ACHN (cell line): Measurements from ENCODE around the gene RNPS1.
"Not testable (repeated sequence)": the region's sequence is repeated elsewhere in the genome, so short reads cannot be mapped to it uniquely, and the experiment has no call there.

Source experiments
- DNase-seq: peaks from one replicate; pipeline ENCODE4 v3.0.0-alpha.2; 2015
- in situ Hi-C: cut with HindIII; loops from 2 replicates; pipeline ENCODE4 v1.10.0; 2017; ENCODE audit warnings: low sequenced_read_pairs, low pct_ligation_motif_present, low pct_unique_long_range_greater_than_20kb

Gene RNPS1

GRCh38 chr16:2270070-2270462 lies 2.1 kb upstream of the RNPS1 start:
- in situ Hi-C loops: no loop called here
- DNase-seq: no peak

- DNase-seq, in situ Hi-C loops: not testable (repeated sequence)
Observed at GRCh38 chr16:2267505-2267912, 417 bp downstream of the RNPS1 start.

GRCh38 chr16:2266887-2267286 lies 1.0 kb downstream of the RNPS1 start:
- in situ Hi-C loops: not testable (repeated sequence)
- peak; percentile 37 for DNase-seq

- in situ Hi-C loops, DNase-seq: not testable (repeated sequence)
Observed at GRCh38 chr16:2263026-2263425, 4.9 kb downstream of the RNPS1 start.

GRCh38 chr16:2260250-2260649 lies 7.7 kb downstream of the RNPS1 start:
- DNase-seq: no peak
- in situ Hi-C loops: no loop called here

- in situ Hi-C loops, DNase-seq: not testable (repeated sequence)
Observed at GRCh38 chr16:2258530-2258929, 9.4 kb downstream of the RNPS1 start.

- in situ Hi-C loops: no loop called here
- DNase-seq: no peak
Observed at GRCh38 chr16:2257726-2258125, 10.2 kb downstream of the RNPS1 start.

GRCh38 chr16:2256531-2257140 lies 11.3 kb downstream of the RNPS1 start:
- in situ Hi-C loops: no loop called here
- no peak for DNase-seq

GRCh38 chr16:2253293-2253692 lies 14.6 kb downstream of the RNPS1 start:
- in situ Hi-C loops: no loop called here
- DNase-seq: no peak

GRCh38 chr16:2252806-2253148 lies 15.1 kb downstream of the RNPS1 start:
- peak; percentile 31 for DNase-seq
- in situ Hi-C loops: no loop called here

- in situ Hi-C loops: no loop called here
Observed at GRCh38 chr16:2251296-2252111, 16.4 kb downstream of the RNPS1 start, which contains the start of gene ECI1. Gene ECI1 (minus strand): TSS chr16:2251587. CDS start chr16:2251566, 21 bp downstream.

GRCh38 chr16:2250652-2251295 lies 17.2 kb downstream of the RNPS1 start:
- in situ Hi-C loops: no loop called here
- DNase-seq: peak; percentile 49

More at GRCh38 chr16:2251296-2252111, 16.4 kb downstream of the RNPS1 start, which contains the start of gene ECI1:
- DNase-seq: peak; percentile 98

GRCh38 chr16:2246301-2246885 lies 21.5 kb downstream of the RNPS1 start:
- in situ Hi-C loops: no loop called here
- DNase-seq: no peak

GRCh38 chr16:2244926-2245795 lies 22.8 kb downstream of the RNPS1 start:
- in situ Hi-C loops: no loop called here

GRCh38 chr16:2244301-2244700 lies 23.6 kb downstream of the RNPS1 start:
- in situ Hi-C loops: no loop called here
- DNase-seq: no peak

More at GRCh38 chr16:2244926-2245795, 22.8 kb downstream of the RNPS1 start:
- DNase-seq: no peak

GRCh38 chr16:2243781-2244180 lies 24.1 kb downstream of the RNPS1 start:
- in situ Hi-C loops: no loop called here
- DNase-seq: no peak

GRCh38 chr16:2243031-2243528 lies 24.8 kb downstream of the RNPS1 start:
- in situ Hi-C loops: no loop called here
- DNase-seq: no peak

- no peak for DNase-seq
- in situ Hi-C loops: no loop called here
Observed at GRCh38 chr16:2242598-2242997, 25.3 kb downstream of the RNPS1 start.
